GM18505 (cell line): Measurements from ENCODE around the gene KCNQ2.

ENCODE experiments used
- ATAC-seq: cut with Tn5 transposase; IDR thresholded peaks from one replicate; pipeline ENCODE4 v1.9.1; 2021; ENCODE audit not compliant: unreplicated experiment
- POLR2A ChIP-seq: IDR thresholded peaks from 4 replicates; pipeline ENCODE4 v1.6.1; 2011; ENCODE audit warnings: borderline replicate concordance; ENCODE audit not compliant: insufficient read depth, insufficient read length; ENCODE audit errors: extremely low read depth

Gene KCNQ2

DNA sequence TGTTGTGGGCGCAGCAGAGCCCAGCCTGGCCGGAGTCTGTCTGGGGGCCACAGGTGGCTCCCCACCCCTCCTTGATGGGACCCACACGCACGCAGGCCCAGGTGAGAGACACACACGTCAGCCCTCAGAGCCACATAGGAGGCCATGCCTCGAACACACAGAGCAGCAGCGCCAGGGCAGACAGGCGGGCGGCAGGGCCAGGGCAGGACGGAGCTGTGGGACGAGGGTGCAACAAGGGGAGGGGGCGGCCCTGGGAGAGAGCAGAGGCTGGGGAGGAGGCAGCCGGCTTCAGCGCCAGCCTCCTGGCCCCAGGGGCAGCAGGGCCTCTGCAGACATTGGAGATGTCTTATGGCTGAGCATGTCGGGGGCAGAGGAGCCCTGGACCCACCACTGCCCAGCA lies 42.5 kb downstream of the KCNQ2 start:
- ATAC-seq, result no peak
- no peak for TF ChIP-seq POLR2A

DNA sequence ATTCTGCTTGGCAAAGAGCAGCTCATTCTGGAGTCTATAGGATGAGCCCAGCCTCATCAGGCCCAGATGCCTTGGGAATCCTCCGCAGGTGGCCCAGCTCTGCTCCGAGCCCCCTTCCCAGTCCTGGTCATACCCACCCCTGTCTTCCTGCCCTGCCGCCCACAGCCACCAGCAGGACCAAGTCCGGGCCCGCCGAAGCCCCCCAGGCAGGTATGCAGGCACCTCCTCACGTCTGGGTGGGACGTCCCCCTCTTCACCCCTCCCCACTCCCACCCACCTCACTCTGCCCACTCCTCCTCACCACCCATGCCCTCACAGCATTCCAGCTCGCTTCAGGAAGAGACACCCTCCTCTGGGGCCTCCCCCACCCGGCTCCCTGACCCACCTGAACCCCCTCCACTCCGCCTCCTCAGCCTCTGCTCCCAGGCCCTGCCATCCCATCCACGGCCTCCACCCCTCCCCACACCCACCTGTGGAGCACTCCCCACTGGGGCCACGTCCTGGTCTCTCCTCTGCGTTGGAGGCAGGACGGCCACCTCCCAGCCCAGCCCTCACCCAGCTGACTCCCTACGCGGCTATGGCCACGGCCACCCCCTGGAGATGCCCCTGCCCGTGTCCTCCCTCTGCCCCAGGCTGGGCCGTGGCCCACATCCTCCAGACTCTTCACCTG lies 43.4 kb downstream of the KCNQ2 start:
- ATAC-seq, result no peak
- TF ChIP-seq POLR2A, result no peak

- no peak for TF ChIP-seq POLR2A
- ATAC-seq, result no peak
Observed at GRCh38 chr20:63427724-63428330, 44.6 kb downstream of the KCNQ2 start.

GRCh38 chr20:63427206-63427605 lies 45.2 kb downstream of the KCNQ2 start:
- ATAC-seq, result no peak
- no peak for TF ChIP-seq POLR2A

GRCh38 chr20:63425846-63426485 lies 46.5 kb downstream of the KCNQ2 start:
- no peak for TF ChIP-seq POLR2A
- no peak for ATAC-seq

GRCh38 chr20:63424613-63425012 lies 47.8 kb downstream of the KCNQ2 start:
- TF ChIP-seq POLR2A, result no peak

GRCh38 chr20:63423751-63424150 lies 48.7 kb downstream of the KCNQ2 start:
- no peak for TF ChIP-seq POLR2A
- no peak for ATAC-seq

More at GRCh38 chr20:63424613-63425012, 47.8 kb downstream of the KCNQ2 start:
- ATAC-seq, result no peak

GRCh38 chr20:63422653-63423052 lies 49.8 kb downstream of the KCNQ2 start:
- ATAC-seq, result no peak
- no peak for TF ChIP-seq POLR2A

- TF ChIP-seq POLR2A, result no peak
- ATAC-seq, result no peak
Observed at GRCh38 chr20:63421913-63422312, 50.5 kb downstream of the KCNQ2 start.

GRCh38 chr20:63421094-63421692 lies 51.3 kb downstream of the KCNQ2 start:
- TF ChIP-seq POLR2A, result no peak
- no peak for ATAC-seq

- no peak for TF ChIP-seq POLR2A
- no peak for ATAC-seq
Observed at GRCh38 chr20:63420359-63421093, 51.9 kb downstream of the KCNQ2 start.

DNA sequence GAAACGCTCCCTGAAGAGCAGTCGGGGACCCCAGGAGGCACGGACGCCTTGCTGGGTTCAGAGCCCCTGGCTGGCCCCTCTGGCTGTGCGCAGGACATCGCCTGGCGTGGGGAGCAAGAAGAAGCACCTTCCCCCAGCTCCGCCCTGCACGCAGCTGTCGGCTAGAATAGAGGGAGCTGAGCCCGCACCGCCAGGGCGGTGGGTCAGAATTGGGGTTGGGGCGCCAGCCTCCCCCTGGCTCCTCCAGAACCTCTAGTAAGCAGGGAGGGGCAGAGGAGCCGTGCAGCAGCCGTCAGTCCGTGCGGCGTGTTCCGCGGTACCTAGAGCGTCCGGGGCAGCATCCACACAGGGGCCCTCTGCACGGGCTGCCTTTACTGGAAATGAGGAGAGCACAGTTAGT lies 53.2 kb downstream of the KCNQ2 start:
- no peak for TF ChIP-seq POLR2A
- no peak for ATAC-seq

DNA sequence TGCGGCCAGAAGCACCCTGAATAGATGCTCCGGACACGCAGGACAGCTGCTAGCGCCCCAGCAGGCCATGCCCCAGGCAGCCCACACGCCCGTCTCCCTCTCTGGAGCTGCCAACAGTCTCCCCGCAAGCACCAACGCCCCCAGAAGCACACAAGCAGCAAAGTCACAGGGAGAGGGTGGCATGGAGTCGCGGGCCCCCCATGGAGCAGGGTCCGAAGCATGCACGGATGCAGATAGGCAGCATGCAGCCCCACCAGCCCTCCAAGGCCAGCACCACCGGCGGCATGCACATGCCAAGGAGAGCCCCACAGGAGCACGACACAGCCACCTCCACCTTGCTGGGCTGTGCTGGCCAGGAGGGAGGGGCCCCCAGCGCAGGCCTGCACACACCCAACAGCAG lies 53.8 kb downstream of the KCNQ2 start:
- no peak for TF ChIP-seq POLR2A
- no peak for ATAC-seq
